HepG2 (cell line): ENCODE data around the gene CTNNBL1. TPM values are rescaled to one million over a fixed set of nuclear protein-coding genes. Genes with fewer than 3 reads are reported as not detected.

Experiments used
- AGO1 ChIP-seq: fragments of 200-400 bp; formaldehyde crosslinking; IDR thresholded peaks from 2 replicates; pipeline ENCODE4 v1.6.1; 2017; ENCODE audit warnings: mild to moderate bottlenecking, low read depth, low read length, moderate library complexity; ENCODE audit not compliant: poor library complexity, severe bottlenecking
- CEBPG ChIP-seq: IDR thresholded peaks from 2 replicates; pipeline ENCODE4 v1.6.1; 2016
- FOSL2 ChIP-seq: sonication (generic); formaldehyde crosslinking; IDR thresholded peaks from 2 replicates; pipeline ENCODE4 v1.4.0; 2020; ENCODE audit warnings: missing genetic modification reagents
- HMG20B ChIP-seq: conservative IDR thresholded peaks from 2 replicates; pipeline ENCODE4 v1.6.1; 2016; ENCODE audit warnings: missing genetic modification reagents, missing compliant biosample characterization
- JUN ChIP-seq: sonication (generic); formaldehyde crosslinking; IDR thresholded peaks from 2 replicates; pipeline ENCODE4 v1.4.0; 2020; ENCODE audit warnings: mild to moderate bottlenecking, missing genetic modification reagents
- MTA3 ChIP-seq: sonication (generic); formaldehyde crosslinking; IDR thresholded peaks from 2 replicates; pipeline ENCODE4 v1.4.0; 2020; ENCODE audit warnings: missing genetic modification reagents
- NFYC ChIP-seq: IDR thresholded peaks from 2 replicates; pipeline ENCODE4 v1.6.1; 2016; ENCODE audit warnings: missing genetic modification reagents, missing compliant biosample characterization
- PAX8 ChIP-seq: sonication (generic); formaldehyde crosslinking; IDR thresholded peaks from 2 replicates; pipeline ENCODE4 v1.8.0; 2022; ENCODE audit warnings: mild to moderate bottlenecking, missing genetic modification reagents, borderline replicate concordance
- PHF21A ChIP-seq: sonication (generic); formaldehyde crosslinking; IDR thresholded peaks from 2 replicates; pipeline ENCODE4 v1.5.0; 2020; ENCODE audit warnings: mild to moderate bottlenecking, missing genetic modification reagents
- TRIM24 ChIP-seq: sonication (generic); formaldehyde crosslinking; IDR thresholded peaks from 2 replicates; pipeline ENCODE4 v1.8.0; 2022; ENCODE audit warnings: mild to moderate bottlenecking, missing genetic modification reagents
- ZBTB8A ChIP-seq: sonication (generic); formaldehyde crosslinking; IDR thresholded peaks from 2 replicates; pipeline ENCODE4 v1.4.0; 2020; ENCODE audit warnings: mild to moderate bottlenecking, low read depth, missing genetic modification reagents, borderline replicate concordance
- ZFP36L1 ChIP-seq: sonication (generic); formaldehyde crosslinking; IDR thresholded peaks from 2 replicates; pipeline ENCODE4 v1.8.0; 2022; ENCODE audit warnings: mild to moderate bottlenecking, missing genetic modification reagents, moderate library complexity
- ZFP82 ChIP-seq: sonication (generic); formaldehyde crosslinking; IDR thresholded peaks from 2 replicates; pipeline ENCODE4 v1.5.1; 2020; ENCODE audit warnings: mild to moderate bottlenecking, missing genetic modification reagents, borderline replicate concordance
- ZNF235 ChIP-seq: sonication (generic); formaldehyde crosslinking; IDR thresholded peaks from 2 replicates; pipeline ENCODE4 v1.8.1; 2023; ENCODE audit warnings: mild to moderate bottlenecking, missing genetic modification reagents, borderline replicate concordance
- ZNF432 ChIP-seq: sonication (generic); formaldehyde crosslinking; IDR thresholded peaks from 2 replicates; pipeline ENCODE4 v1.5.0; 2020; ENCODE audit warnings: missing genetic modification reagents, mild to moderate bottlenecking, borderline replicate concordance
- ZNF550 ChIP-seq: sonication (generic); formaldehyde crosslinking; IDR thresholded peaks from 2 replicates; pipeline ENCODE4 v1.4.0; 2020; ENCODE audit warnings: mild to moderate bottlenecking, missing genetic modification reagents, borderline replicate concordance
- ZNF567 ChIP-seq: sonication (generic); formaldehyde crosslinking; IDR thresholded peaks from 2 replicates; pipeline ENCODE4 v1.8.1; 2023; ENCODE audit warnings: mild to moderate bottlenecking, missing genetic modification reagents, borderline replicate concordance
- polyA plus RNA-seq, 8 experiments: library from polyadenylated mRNA; depleted of rRNA in 3 of 8; stranded (reverse) in 7 of 8; unstranded in 1 of 8; fragments of >200 nt; fragmentation: Illumina TruSeq in 4 of 8; extraction: Trizol in 4 of 8; gene quantifications; 2 replicates each; pipeline versions ENCODE4 v1.2.1 to v1.2.3, GENCODE V29; 2011 to 2016; ENCODE audit warnings: low read depth in 4 of 8, missing spikeins in 1 of 8, mixed read lengths in 1 of 8; ENCODE audit not compliant: insufficient read depth in 1 of 8
- total RNA-seq, 5 experiments: library from RNA; depleted of rRNA; stranded (reverse); fragments of >200 nt; fragmentation: Illumina TruSeq; extraction: Trizol; gene quantifications; 2 replicates each; pipeline ENCODE4 v1.2.3, GENCODE V29; 2016; ENCODE audit warnings: low read depth in 1 of 5
- TF ChIP-seq, protein P1 (sequence below): IDR thresholded peaks from 2 replicates; pipeline ENCODE4 v1.6.1; 2016; ENCODE audit warnings: control low read depth
- TF ChIP-seq, protein P2 (sequence below): sonication (generic); formaldehyde crosslinking; IDR thresholded peaks from 2 replicates; pipeline ENCODE4 v1.4.0; 2020; ENCODE audit warnings: missing genetic modification reagents, low read depth, mild to moderate bottlenecking, borderline replicate concordance
- TF ChIP-seq, protein P3 (sequence below): sonication (generic); formaldehyde crosslinking; IDR thresholded peaks from 2 replicates; pipeline ENCODE4 v1.4.0; 2020; ENCODE audit warnings: low read depth, missing genetic modification reagents
- TF ChIP-seq, protein P4 (sequence below): sonication (generic); formaldehyde crosslinking; IDR thresholded peaks from 2 replicates; pipeline ENCODE4 v1.4.0; 2020; ENCODE audit warnings: missing genetic modification reagents, mild to moderate bottlenecking, borderline replicate concordance
- TF ChIP-seq, protein P5 (sequence below): sonication (generic); formaldehyde crosslinking; conservative IDR thresholded peaks from 2 replicates; pipeline ENCODE4 v1.8.1; 2023; ENCODE audit warnings: missing genetic modification reagents

CTNNBL1 gene
- total and polyA plus RNA-seq, 2 of the 13 experiments (the other 11 are each of a cell fraction or from before 2014, with no cell fraction given) = 49.3 to 94.6 TPM

DNA sequence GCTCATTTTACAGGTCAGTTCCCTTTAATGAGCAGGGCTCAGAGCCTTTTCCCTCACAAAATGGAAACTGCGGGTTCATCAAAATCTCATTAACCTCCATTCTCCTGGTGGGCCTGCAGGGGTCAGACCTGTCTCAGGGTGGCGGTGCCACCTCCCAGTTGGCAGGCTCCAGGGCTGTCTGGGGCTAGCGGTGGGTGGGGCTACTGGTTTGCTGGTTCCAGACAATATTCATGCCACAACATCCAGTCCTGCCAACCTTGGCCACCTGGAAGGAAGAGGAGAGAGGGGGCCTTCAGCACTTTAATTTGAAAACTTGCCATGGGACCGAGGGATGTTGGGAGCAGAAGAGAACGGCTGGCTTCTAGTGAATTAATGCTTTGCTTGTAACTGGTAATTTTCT, 41.9 kb upstream of the CTNNBL1 start (continued):
- TF ChIP-seq, protein P1, sequence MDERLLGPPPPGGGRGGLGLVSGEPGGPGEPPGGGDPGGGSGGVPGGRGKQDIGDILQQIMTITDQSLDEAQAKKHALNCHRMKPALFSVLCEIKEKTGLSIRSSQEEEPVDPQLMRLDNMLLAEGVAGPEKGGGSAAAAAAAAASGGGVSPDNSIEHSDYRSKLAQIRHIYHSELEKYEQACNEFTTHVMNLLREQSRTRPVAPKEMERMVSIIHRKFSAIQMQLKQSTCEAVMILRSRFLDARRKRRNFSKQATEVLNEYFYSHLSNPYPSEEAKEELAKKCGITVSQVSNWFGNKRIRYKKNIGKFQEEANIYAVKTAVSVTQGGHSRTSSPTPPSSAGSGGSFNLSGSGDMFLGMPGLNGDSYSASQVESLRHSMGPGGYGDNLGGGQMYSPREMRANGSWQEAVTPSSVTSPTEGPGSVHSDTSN (CRISPR knock-in tag) = no peak
- TF ChIP-seq, protein P2, sequence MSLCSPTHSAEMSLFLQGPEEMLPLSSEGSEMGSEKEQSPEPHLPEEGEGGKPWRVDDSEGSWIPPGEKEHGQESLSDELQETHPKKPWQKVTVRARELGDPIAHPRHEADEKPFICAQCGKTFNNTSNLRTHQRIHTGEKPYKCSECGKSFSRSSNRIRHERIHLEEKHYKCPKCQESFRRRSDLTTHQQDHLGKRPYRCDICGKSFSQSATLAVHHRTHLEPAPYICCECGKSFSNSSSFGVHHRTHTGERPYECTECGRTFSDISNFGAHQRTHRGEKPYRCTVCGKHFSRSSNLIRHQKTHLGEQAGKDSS (CRISPR knock-in tag) = no peak
- TF ChIP-seq, protein P3, sequence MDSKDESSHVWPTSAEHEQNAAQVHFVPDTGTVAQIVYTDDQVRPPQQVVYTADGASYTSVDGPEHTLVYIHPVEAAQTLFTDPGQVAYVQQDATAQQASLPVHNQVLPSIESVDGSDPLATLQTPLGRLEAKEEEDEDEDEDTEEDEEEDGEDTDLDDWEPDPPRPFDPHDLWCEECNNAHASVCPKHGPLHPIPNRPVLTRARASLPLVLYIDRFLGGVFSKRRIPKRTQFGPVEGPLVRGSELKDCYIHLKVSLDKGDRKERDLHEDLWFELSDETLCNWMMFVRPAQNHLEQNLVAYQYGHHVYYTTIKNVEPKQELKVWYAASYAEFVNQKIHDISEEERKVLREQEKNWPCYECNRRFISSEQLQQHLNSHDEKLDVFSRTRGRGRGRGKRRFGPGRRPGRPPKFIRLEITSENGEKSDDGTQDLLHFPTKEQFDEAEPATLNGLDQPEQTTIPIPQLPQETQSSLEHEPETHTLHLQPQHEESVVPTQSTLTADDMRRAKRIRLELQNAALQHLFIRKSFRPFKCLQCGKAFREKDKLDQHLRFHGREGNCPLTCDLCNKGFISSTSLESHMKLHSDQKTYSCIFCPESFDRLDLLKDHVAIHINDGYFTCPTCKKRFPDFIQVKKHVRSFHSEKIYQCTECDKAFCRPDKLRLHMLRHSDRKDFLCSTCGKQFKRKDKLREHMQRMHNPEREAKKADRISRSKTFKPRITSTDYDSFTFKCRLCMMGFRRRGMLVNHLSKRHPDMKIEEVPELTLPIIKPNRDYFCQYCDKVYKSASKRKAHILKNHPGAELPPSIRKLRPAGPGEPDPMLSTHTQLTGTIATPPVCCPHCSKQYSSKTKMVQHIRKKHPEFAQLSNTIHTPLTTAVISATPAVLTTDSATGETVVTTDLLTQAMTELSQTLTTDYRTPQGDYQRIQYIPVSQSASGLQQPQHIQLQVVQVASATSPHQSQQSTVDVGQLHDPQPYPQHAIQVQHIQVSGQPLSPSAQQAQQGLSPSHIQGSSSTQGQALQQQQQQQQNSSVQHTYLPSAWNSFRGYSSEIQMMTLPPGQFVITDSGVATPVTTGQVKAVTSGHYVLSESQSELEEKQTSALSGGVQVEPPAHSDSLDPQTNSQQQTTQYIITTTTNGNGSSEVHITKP (CRISPR knock-in tag) = no peak
- TF ChIP-seq TRIM24 (CRISPR knock-in tag) (no peak), AGO1 (no peak), ZBTB8A (CRISPR knock-in tag) (no peak), ZNF235 (CRISPR knock-in tag) (no peak), FOSL2 (CRISPR knock-in tag) (peak; percentile 47), PAX8 (CRISPR knock-in tag) (no peak), JUN (CRISPR knock-in tag) (no peak), HMG20B (no peak), ZNF567 (CRISPR knock-in tag) (no peak), CEBPG (CRISPR knock-in tag) (no peak), ZNF432 (CRISPR knock-in tag) (no peak), NFYC (CRISPR knock-in tag) (no peak), ZFP82 (CRISPR knock-in tag) (no peak), PHF21A (CRISPR knock-in tag) (no peak), ZNF550 (CRISPR knock-in tag) (no peak), ZFP36L1 (CRISPR knock-in tag) (no peak), MTA3 (CRISPR knock-in tag) (no peak)
- TF ChIP-seq, protein P4, sequence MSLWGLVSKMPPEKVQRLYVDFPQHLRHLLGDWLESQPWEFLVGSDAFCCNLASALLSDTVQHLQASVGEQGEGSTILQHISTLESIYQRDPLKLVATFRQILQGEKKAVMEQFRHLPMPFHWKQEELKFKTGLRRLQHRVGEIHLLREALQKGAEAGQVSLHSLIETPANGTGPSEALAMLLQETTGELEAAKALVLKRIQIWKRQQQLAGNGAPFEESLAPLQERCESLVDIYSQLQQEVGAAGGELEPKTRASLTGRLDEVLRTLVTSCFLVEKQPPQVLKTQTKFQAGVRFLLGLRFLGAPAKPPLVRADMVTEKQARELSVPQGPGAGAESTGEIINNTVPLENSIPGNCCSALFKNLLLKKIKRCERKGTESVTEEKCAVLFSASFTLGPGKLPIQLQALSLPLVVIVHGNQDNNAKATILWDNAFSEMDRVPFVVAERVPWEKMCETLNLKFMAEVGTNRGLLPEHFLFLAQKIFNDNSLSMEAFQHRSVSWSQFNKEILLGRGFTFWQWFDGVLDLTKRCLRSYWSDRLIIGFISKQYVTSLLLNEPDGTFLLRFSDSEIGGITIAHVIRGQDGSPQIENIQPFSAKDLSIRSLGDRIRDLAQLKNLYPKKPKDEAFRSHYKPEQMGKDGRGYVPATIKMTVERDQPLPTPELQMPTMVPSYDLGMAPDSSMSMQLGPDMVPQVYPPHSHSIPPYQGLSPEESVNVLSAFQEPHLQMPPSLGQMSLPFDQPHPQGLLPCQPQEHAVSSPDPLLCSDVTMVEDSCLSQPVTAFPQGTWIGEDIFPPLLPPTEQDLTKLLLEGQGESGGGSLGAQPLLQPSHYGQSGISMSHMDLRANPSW (CRISPR knock-in tag) = no peak
- TF ChIP-seq, protein P5, sequence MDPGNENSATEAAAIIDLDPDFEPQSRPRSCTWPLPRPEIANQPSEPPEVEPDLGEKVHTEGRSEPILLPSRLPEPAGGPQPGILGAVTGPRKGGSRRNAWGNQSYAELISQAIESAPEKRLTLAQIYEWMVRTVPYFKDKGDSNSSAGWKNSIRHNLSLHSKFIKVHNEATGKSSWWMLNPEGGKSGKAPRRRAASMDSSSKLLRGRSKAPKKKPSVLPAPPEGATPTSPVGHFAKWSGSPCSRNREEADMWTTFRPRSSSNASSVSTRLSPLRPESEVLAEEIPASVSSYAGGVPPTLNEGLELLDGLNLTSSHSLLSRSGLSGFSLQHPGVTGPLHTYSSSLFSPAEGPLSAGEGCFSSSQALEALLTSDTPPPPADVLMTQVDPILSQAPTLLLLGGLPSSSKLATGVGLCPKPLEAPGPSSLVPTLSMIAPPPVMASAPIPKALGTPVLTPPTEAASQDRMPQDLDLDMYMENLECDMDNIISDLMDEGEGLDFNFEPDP (CRISPR knock-in tag) = no peak
